ENCODE measurements around the gene UQCRC2.
"Not testable (repeated sequence)": the region's sequence is repeated elsewhere in the genome, so short reads cannot be mapped to it uniquely, and the experiment has no call there.

The UQCRC2 gene

GRCh38 chr16:21952793-21953540 lies at the start of gene UQCRC2:
TSS of gene UQCRC2 (plus strand) at chr16:21953361. CDS start at chr16:21953424, 63 bp downstream.
- peak; percentile 73 to 81 for DNase-seq (ENCODE audit: low read depth in 2 of 2)

DNA sequence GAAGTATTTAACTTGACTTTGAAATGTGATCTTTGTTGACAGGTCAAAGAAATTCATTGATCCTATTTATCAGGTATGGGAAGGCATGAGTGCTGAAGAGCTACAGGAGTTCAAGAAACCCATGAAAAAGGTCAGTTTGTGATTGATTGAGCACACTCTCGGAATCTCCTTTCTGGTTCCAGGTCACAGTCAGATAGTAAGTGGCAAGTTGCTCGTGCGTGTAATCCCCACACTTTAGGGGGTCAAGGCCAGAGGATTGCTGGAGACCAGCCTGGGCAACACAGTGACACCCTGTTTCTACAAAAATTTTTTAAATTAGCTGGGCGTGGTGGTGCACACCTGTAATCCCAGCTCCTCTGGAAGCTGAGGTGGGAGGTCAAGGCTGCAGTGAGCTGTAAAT lies 20.5 kb upstream of the UQCRC2 start:
- not testable (repeated sequence) for DNase-seq (ENCODE audit: low read depth in 2 of 2)

- not testable (repeated sequence) for DNase-seq (ENCODE audit: low read depth in 2 of 2)
Measured at GRCh38 chr16:21933316-21933715, 19.8 kb upstream of the UQCRC2 start.

- DNase-seq (ENCODE audit: low read depth in 2 of 2), result not testable (repeated sequence)
Measured at GRCh38 chr16:21933790-21934189, 19.4 kb upstream of the UQCRC2 start.

- not testable (repeated sequence) for DNase-seq (ENCODE audit: low read depth in 2 of 2)
Measured at GRCh38 chr16:21936216-21936615, 16.9 kb upstream of the UQCRC2 start.

GRCh38 chr16:21937336-21937829 lies 15.8 kb upstream of the UQCRC2 start:
- no peak for DNase-seq (ENCODE audit: low read depth in 2 of 2)

- DNase-seq (ENCODE audit: low read depth in 2 of 2), result no peak
Measured at GRCh38 chr16:21940570-21940969, 12.6 kb upstream of the UQCRC2 start.

GRCh38 chr16:21943571-21943970 lies 9.6 kb upstream of the UQCRC2 start:
- DNase-seq (ENCODE audit: low read depth in 2 of 2), result no peak

DNA sequence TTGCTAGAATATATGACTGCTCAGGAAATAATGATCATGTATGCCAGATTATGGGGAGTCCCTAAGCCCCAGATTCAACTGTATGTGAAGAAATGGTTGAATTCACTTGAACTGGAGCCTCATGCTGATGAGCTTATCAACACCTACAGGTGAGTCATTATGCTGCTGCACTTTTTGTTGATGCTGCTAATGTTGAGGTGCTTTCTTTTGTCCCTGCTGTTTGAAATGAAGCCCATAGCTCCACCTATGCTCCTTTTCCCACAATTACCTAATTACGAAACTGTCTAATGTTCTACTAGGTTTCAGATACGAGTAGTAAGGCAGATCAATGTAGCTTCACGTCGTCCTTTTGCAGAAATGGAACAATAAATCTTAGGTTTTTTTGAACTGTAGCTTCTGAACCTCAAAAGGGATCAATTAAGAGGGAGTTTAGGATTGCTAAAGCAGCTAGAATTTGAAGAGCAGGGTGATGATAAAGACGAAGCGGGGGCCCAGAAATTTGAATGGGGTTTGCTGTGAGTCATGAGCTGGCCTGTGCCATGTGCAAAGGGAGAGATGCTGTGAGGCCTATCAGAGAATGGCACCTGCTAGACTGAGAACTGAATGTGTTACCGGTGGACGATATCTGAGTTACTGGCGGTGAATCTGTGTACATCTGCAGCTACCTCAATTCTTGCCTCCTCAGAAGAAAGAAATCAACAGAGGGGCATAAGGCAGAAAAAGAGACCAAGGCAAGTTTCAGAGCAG lies 6.1 kb upstream of the UQCRC2 start:
- no peak for DNase-seq (ENCODE audit: low read depth in 2 of 2)

GRCh38 chr16:21949713-21950260 lies 3.4 kb upstream of the UQCRC2 start:
- no peak for DNase-seq (ENCODE audit: low read depth in 2 of 2)

DNA sequence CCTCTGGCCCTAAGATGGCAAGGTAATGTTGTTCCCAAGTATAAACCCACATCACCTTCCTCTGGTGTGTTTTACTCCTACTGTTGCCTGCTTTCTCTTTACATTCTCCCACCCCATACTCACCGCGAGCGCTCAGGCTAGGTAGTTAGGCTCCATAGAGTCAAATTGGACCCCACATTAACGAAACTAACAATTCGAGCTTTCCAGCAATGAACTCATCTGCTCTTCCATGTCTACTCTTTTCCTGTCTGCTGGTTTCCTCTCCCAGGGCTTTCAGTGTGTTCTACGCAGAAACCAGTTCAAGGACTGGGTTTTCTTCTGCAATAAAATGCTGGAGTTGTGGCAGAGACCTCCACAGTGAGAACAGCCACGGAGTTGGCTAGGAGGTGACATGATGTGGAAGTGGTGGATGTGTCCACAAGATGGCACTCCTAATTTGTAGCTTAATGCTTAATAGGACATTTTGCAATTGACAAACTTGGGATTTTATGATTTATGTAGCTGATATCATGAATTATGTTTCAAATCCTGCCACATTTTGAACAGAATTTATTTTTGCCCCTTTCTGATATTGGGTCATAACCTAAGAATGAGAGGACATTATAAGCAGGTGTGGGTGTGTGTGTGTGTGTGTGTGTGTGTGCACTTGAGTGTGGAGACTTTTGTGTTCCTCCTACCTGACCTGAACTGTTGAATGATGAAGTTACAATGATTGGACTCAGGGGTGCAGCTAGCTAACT lies 2.2 kb upstream of the UQCRC2 start:
- DNase-seq (ENCODE audit: low read depth in 2 of 2), result no peak

DNA sequence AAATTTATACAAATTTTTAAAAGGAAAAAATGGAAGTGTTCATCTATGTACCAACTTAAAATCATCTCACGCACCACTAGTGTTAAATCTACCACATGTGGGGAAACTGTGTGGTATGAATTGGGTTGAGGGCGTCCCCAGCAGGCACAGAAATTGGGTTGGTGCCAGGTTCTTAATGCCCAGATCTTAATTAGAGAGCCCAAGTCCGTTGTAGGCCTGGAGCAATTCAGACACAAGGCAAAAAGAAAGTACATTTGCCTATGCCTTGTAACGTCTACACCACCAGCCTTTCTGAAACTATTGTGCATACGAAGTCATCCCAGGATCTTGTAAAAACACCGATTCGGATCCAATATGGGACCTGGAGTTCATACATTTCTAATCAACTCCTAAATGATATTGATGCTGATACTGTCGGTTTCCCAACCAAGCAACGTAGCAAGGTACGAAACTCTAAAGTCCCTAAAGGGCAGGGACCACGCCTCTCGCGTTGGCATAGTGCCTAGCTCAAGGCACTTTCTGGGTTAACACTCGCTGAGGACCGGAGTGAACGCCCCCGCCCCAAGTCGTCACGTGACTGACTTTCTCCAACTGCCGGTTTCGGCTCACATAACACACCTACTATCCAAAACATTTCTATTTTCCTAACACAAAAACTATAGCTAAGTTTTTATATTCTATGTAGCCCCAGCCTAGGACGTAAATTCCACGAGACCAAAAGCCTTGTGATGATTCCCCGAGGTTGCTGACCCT lies 945 bp upstream of the UQCRC2 start:
- peak; percentile 51 to 68 for DNase-seq (ENCODE audit: low read depth in 2 of 2)

GRCh38 chr16:21953541-21953902 lies 361 bp downstream of the UQCRC2 start:
- no peak for DNase-seq (ENCODE audit: low read depth in 2 of 2)

DNA sequence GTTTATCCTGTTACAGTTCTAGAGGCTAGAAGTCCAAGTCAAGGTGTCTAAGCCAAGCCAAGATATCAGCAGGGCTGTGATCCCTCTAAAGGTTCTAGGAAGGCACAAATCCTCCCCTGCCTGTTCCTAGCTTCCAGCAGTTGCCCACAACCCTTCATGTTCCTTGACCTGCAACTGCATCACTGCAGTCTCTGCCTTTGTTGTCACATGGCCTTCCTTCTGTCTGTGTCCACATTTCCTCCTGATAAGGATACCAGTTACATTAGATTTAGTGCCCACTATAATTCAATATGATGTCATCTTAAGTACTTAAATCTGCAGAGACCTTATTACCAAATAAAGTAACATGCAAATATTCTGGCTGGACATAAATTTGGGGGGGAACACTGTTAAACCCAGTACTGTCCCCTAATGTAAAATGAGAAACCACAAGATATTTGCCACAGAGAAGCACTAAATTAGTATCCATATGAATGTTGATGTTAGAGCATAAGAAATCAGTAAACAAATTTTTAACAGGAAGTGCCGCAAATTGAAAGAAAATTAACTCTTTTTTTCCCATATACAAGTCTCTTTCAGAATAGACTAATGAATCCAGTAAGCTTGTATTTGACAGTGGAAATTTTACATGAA lies 4.7 kb downstream of the UQCRC2 start:
- DNase-seq (ENCODE audit: low read depth in 2 of 2), result no peak

DNA sequence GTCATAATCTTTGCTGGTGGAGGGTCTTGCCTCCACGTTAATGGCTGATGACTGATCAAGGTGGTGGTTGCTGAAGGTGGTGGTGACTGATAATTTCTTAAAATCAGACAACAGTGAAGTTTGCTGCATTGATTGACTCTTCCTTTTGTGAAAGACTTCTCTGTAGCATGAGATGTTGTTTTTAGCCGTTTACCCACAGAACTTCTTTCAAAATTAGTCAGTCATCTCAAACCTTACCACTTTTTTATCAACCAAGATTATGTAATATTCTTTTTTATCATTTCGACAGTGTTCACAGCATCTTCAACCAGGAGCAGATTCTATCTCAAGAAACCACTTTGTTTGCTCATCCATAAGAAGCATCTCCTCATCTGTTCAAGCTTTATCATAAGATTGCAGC lies 5.9 kb downstream of the UQCRC2 start:
- DNase-seq (ENCODE audit: low read depth in 2 of 2), result no peak

DNA sequence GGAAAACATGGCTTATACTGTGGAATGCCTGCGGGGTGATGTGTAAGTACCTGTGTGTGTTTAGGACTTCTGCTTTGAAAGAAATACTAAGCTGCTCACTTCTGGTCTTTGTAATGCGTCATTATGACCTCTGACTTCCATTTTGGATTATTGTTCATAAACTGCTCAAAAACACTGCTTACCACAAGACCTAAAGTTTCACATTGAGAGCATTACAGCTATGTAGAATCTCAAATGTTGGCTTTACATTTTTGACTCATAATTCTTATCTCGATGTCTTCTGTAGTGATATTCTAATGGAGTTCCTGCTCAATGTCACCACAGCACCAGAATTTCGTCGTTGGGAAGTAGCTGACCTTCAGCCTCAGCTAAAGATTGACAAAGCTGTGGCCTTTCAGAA lies 9.3 kb downstream of the UQCRC2 start:
- DNase-seq (ENCODE audit: low read depth in 2 of 2), result no peak

GRCh38 chr16:21963887-21964286 lies 10.7 kb downstream of the UQCRC2 start:
- no peak for DNase-seq (ENCODE audit: low read depth in 2 of 2)

DNA sequence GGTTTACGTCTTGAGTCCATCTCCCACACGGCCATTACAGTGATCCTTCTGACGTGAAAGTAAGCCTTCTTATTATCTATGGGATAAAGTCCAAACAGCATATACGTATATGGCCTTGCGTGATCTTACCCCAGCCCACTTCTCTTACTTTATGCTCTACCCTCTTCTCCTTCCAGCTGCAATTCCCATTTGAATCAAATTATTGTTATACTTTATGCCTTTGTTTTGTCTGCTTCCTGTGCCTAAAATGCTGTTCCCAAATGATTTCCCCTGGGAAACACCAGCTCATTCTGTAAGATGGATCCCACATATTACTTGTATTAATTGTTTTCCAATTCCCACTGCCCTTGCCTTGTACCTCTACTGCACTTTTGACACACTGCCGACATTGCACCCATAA lies 11.2 kb downstream of the UQCRC2 start:
- no peak for DNase-seq (ENCODE audit: low read depth in 2 of 2)

GRCh38 chr16:21971856-21972255 lies 18.7 kb downstream of the UQCRC2 start:
- no peak for DNase-seq (ENCODE audit: low read depth in 2 of 2)

GRCh38 chr16:21973945-21974344 lies 20.8 kb downstream of the UQCRC2 start:
- DNase-seq (ENCODE audit: low read depth in 2 of 2), result no peak

DNA sequence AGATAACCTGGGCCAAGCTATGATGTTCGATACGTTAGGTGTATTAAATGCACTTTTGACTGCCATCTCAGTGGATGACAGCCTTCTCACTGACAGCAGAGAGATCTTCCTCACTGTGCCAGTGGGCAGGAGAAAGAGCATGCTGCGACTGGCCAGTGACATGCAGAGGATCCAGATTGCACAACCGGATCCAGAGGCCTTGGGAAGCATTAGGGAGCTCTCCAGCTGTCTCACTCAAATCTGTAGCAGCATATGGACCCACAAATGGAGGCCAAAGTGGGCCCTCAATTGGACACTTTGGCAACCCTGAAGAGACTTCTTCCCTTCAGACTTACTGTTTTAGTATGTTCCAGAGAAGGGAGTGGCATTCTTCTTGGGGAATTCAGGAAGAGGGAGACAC lies 26.9 kb downstream of the UQCRC2 start:
- no peak for DNase-seq (ENCODE audit: low read depth in 2 of 2)
